Activated naive CD4-positive, alpha-beta T cell treated with anti-CD3 and anti-CD28 coated beads, Interleukin-2, amount 10 ng/mL, durations not matched to agents 5 hours and 36 hours (primary cell): ENCODE measurements around the gene TMEM266. TPM values are rescaled to one million over a fixed set of nuclear protein-coding genes. Genes with fewer than 3 reads are reported as not detected.

Source experiments
- total RNA-seq, 2 experiments: library from RNA; stranded (reverse); gene quantifications; one replicate each; pipeline ENCODE4 v1.2.3, GENCODE V29; 2021

The TMEM266 gene
- not detected for total RNA-seq

GRCh38 chr15:76059320-76060117 is at the start of gene TMEM266:
TMEM266 (plus strand) TSS chr15:76059985; CDS start chr15:76134264, 74,279 bp downstream.

GRCh38 chr15:76011627-76012551 is 47.9 kb upstream of the TMEM266 start, which contains the start of gene NRG4:
NRG4 (minus strand) TSS chr15:76012424; CDS start chr15:76011230, 1,194 bp downstream.

Other genes with a start within 250 kb of the TMEM266 start
- 10 to 100 TPM; 45.8 to 47.3 TPM for gene UBE2Q2, start 216.5 kb upstream of the TMEM266 start, total RNA-seq
- 10 to 100 TPM; 25.4 to 27.3 TPM for gene FBXO22, start 156.1 kb upstream of the TMEM266 start, total RNA-seq
- not detected for gene NRG4, start 47.6 kb upstream of the TMEM266 start, total RNA-seq